GM18870 (cell line): Measurements from ENCODE around the gene ZNF521.
"Not testable (repeated sequence)": the region's sequence is repeated elsewhere in the genome, so short reads cannot be mapped to it uniquely, and the experiment has no call there.

Experiments
- ATAC-seq: cut with Tn5 transposase; IDR thresholded peaks from one replicate; pipeline ENCODE4 v1.9.1; 2021; ENCODE audit warnings: moderate library complexity; ENCODE audit not compliant: unreplicated experiment

ZNF521 gene

DNA sequence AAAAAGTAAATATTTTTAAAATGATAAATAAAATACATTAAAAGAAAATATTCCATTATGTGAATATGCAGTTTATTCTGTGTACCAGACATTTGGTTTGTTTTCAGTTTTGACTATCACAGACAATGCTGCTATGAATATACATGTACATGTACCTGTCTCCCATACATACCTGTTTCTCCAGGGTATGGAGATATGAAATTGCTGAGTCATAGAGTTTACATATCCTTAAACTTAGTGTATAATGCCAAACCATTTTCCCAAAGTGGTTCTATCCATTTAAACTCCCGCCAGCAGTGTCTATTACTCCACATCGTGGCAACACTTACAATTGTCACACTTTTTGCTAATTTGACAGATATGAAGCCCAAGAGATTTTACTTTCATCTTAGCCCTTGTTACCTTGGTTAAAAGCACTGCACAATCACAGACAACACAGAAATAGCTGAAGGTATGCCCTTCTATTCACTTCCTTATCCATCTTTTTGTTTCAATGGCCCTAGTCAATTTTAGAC is 56.3 kb downstream of the ZNF521 start:
- no peak for ATAC-seq

DNA sequence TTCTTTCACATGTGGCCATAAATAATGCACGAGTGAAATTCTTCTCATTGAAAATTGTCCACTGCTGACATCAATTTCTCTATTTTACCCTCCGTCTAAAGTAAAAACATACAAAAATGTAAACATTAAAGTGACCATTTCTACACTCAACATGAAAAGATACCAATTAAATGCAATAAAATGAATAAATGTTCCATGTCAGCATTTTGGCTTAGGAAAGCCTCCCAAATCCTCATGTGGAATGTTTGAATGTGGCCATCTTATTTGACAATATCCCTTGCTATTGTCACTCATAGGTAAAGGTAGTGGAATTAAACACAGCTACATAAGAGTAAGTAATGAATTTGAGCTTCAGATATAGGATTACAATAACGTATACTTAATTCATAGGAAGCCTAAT is 60.8 kb downstream of the ZNF521 start:
- ATAC-seq, result no peak

DNA sequence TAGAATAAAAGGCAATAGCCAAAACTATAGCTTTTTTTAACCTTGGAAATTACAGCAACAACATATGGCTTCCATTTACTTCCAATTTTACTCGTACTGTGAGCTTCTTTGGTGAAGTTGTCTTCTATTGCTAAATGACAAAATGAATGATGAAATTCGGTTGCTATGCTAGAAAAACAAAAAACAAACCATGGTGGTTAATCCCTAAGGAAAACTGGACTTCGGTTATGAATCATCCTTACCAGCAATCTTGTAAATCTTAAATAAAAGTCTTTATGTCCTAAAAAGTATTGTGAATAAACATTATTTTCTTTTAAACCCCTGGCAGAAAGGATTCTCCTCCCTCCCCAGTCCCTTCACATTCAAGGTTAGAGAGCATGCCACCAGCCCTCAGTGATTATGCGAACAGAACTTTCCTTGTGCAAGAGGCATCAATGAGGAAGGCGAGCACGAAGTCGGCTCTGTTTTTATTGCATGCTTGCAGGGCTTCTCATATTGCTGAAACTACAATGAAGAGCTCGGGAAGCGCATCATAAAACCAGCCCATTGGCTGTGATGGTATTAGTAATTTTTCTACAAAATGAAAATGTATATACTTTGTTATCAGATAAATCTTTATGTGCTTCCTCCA is 62.9 kb downstream of the ZNF521 start:
- ATAC-seq, result no peak

DNA sequence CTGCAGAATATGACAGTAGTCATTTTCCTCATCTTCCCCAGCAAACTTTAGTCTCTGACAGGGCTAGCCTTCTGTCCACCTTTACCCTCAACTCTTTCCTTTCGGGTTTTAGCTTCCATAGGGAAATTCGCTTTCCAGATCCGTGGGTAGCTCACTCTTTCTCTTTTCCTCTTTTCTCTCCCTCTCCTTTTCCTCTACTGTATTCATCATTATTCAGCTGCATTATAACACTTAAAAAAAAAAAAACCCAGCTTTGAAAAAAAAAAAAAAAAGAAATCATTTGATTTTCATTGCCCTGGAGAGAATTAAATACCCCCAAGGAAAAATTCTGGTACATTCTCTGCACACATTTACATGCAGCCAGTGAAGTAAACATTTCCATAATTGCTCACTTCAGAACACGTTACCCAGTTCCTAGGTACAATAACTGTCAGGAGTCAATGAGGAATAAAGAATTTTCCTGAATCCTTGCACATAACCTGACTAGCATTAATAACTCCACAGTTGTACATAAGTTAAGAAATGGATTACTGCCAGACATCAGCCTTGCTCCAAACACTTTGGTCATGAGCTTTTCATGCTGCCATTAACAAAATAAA is 63.5 kb downstream of the ZNF521 start:
- ATAC-seq, result no peak

DNA sequence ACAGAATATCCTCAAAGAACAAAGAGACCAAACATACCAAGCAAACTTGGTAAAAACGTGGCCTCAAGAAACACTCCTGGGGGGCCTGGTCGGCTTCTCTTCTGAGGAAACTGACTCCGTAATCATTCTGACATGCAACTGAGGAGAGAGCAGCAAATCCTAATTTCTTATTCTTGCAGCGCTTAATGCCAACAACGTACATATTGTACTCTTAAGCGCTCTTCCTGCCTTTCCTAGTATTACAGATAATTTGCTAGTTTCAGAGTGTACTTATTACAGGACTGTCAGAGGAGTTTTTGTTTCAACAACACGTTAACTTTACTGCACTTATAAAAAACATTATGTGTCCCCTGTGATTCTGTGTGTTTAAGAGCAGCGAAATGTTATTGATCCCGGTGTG is 64.9 kb downstream of the ZNF521 start:
- ATAC-seq, result no peak

DNA sequence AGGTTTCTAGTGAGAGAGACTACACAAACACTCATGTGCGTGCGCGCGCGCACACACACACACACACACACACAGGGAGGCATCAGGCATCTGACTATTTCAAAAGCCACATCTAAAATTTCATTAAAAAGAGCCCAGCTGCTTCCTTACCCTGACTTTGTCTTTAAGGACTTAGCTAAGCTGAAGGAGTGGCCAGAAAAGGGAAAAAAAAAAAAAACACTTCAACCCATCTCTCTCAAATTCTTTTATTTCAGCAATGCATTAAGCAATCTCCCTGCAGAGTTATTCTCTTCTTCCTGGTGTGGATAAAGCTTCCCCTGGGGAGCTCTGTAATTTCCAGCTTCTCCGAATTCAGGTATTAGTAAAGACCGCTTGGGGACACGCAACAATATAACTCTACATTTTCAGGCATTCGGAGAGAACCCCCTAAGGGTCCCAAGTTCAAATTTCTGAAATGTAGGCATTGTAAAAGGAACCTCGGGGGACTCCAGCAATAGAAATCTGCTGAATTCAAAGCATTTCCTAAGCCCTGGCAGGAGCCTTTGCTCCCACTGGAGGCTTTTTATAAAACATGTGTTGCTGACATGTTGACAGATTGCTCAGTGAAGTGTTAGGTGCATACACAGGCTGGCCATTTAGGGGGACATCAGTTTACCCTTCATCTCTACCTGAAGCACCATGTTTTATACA is 67.0 kb downstream of the ZNF521 start:
- ATAC-seq, result no peak

DNA sequence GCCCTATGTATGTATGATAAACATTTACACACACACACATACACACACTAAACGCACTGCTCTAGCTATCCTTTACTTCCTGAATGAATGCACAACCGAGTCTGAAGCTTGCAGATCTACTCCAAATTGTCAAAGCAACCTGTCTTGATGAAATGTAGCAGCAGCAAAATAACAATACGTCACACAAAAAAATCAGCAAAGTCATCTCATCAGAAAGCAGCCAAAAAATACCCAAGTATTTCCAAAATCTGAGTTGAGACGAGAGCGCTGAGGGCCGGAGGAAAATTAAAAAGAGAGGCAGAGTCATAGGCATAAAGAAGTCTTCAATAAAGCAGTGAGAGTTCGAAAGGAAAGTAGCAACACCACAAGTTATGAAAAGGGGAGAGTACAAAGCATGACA is 67.7 kb downstream of the ZNF521 start:
- ATAC-seq, result no peak

DNA sequence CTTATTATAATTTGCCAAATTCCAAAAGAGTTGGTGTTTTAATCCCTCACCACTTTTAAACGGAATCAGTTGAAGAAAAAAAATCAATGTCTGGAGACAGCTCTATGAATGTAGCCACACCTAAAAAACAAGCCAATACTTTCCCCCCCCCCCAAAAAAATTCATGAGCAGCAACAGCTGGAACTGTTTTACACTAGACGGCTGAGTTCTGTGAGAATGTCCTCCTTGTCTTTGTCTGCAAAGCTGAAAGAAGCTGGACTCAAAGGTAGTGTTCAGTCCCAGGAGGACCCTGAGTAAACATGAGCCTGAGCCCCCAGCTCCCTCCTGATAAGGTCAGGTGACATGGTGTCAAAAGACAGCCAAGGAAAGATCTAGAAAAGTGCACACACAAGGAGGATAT is 68.2 kb downstream of the ZNF521 start:
- ATAC-seq, result no peak

DNA sequence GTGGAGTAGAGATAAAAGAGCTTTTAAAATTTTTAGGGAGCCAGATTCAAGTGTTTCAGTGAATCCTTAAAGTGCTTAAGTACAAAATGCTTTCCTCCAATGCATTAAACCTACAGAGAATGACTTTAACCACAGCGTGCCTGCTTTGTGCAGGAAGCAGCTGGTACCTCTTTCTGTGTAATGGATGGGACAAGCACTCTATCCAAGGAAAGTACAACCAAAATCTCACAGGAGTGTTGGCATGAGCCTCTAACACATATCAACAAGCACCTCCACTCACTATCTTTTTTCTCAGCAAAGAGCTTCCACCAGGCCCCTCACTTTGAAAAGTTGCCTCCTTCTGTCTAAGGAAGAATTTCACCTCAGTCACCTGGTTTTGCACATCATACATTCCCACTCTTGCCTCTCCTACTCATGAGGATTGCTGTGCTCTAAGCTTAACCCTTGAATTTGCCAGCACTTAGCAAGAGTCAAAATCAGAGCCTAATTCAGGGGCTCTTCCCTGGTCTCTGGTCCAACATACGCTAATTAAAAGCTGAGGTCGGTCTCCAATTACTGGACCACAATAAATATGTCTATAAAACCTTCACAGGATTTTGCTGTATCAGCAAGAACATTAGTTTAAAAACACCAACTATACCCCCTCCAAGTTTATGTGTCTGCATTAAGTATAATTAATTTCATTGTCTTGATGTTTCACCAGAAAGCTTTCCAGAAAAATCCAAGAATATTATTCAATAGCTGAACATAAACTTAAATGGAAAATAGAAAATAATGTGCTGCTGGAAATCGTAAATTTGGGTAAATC is 68.9 kb downstream of the ZNF521 start:
- no peak for ATAC-seq

DNA sequence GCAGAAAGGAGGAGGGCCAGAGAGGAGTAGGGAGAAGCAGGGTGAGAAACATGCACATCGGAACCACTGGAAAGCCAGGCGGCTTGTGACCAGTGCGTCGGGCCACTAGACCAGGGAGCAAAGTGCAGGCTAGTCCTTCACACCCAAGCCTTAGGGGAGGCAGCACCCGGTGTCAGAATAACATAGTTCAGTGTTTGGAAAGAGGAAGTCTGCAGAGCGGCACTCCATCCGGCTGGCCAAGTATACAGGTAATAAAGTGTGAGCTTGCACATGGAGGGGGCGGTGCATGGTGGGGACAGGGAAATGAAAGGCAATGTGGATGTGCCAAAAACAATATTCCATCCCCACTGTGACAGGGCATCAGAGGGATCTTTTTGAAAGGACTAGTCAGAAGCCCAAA is 69.7 kb downstream of the ZNF521 start:
- no peak for ATAC-seq

DNA sequence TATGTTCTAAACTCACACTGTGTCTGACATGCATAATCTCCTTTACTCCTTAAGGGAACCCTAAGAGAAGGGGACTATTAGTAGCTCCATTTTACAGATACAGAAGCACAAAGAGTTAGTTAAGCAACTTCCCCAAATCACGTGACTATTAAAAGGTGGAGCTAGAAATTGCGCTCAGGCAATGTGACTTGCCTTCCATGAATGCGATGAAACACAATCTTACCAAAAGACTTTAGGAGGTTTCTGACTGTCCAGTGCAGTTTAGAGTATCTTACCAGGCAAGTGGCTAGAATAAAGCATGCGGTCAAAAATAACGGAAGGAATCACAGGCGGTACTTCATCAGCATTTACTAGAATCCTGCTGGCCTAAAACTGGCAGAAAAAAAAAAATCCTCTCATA is 70.4 kb downstream of the ZNF521 start:
- ATAC-seq, result no peak

DNA sequence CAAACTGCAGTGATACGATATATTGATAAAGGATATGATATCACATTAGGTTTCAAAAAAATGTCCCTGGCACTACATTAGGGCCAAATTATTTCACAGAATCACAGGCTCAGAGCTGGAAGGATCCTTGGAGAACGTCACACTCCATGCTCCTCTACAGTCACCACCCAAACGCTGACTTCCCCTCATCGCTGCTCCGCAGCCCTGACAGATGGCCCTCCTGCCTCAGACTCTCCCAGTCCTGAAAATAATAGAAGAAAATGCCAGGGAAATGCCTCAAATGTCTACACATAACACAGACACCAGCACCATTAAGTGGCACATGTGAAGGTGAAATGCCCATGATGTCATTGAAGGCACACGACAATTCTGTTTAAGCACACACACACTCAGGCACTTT is 72.0 kb downstream of the ZNF521 start:
- ATAC-seq, result no peak

DNA sequence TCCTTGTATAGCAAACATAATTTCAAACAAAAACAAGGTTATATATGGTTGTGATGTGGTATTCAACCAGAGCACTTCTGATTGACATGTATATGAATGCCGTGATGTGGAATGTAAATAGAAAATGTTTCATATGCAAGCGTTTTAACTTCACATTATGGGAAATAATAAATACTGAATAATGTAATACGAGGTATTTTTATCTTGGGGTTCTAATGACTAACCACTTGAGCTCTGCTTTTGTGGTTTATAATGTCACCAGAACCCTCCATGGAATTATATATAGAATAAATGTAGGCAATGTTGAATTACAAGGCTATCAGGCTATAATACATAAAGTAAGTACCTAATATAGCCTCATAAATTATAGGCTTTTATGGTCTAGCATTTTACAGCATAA is 72.4 kb downstream of the ZNF521 start:
- ATAC-seq, result no peak

DNA sequence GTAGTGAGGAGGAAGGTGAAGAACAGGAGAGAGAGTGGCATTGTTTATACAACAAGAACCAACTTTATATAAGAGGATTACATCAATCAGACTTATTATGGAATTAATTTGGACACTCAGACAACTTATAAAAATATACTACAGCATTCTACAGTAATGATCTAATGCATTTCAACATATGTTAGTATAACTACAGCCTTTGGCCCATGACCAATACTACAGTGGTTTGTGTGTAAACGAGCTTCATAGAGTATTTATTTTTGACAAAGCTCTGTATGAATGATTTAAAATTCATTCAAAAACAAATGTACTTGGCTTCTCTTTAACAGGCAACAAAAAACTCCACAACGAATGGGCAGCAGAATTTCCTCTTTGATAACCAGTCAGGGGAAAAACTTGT is 72.8 kb downstream of the ZNF521 start:
- no peak for ATAC-seq

DNA sequence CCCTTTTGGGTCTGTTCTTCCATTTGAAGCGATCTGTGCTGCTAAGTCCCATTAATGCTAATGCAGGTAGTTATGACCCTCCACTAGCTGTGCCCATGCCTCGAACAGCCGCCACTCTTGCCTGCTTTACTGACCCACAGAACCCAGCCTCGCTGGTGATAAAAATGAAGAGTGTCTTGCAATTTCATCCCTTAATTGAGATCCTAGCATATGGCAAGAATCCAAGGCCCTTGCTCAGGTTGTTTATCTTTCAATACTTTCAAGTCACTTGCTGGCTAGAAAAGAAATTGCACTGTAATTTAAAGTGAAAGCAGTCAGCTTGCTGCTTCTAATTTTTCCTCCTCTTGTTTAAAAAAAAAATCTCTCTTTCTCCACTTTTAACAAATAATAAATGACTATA is 73.6 kb downstream of the ZNF521 start:
- no peak for ATAC-seq

DNA sequence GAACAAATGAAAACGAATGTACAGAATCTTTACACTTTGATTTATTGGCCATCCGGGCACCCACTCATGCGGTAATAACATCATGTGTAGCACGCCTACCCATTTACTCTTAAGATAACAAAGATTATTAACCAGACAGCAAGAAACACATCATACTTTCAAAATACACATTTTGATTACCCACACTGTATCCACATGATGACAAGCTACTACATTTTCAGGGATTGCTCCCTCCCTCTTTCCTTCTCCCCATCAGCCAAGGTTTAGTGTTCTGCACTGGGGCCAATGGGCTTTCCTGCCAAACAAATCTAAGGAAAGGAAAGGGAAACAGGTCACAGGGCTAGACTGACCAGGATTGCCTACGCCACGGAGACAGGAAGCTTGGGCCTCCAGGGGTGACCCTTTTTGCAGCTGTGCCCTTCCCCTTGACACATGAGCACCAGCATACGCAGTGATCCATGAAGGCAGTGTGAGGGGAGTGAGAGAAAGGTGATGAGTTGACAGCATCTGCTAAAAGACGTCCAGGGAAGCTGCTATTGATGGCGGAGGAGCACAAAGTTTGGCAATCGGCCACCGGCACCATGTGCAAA is 76.5 kb downstream of the ZNF521 start:
- ATAC-seq, result no peak

DNA sequence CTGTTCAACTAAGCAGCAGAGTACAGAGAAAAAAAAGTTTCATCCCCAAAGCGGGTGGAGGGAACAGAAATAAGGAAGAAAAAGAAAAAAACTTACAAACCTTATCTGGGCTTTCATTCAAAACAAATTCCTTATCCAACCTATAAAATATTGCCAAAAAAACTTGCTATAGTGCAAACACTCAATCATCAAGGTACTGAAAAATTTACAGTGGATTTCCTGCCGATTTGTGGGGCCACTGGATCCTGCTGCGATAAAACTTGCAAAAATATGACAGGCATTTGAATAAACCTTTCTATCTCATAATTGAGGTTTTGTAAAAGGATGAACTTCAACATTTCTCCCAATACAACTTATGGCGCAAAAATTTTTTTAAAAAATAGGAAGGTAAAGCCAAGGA is 77.0 kb downstream of the ZNF521 start:
- no peak for ATAC-seq

DNA sequence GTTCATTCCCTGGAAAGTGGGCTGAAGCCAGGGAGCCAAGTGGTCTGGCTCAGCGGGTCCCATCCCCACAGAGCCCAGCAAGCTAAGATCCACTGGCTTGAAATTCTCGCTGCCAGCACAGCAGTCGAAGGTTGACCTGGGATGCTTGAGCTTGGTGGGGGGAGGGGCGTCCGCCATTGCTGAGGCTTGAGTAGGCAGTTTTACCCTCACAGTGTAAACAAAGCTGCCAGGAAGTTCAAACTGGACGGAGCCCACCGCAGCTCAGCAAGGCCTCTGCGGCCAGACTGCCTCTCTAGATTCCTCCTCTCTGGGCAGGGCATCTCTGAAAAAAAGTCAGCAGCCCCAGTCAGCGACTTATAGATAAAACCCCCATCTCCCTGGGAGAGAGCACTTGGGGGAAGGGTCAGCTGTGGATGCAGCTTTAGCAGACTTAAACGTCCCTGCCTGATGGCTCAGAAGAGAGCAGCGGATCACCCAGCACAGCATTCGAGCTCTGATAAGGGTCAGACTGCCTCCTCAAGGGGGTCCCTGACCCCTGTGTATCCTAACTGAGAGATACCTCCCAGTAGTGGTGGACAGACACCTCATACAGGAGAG is 84.9 kb downstream of the ZNF521 start:
- ATAC-seq, result not testable (repeated sequence)

DNA sequence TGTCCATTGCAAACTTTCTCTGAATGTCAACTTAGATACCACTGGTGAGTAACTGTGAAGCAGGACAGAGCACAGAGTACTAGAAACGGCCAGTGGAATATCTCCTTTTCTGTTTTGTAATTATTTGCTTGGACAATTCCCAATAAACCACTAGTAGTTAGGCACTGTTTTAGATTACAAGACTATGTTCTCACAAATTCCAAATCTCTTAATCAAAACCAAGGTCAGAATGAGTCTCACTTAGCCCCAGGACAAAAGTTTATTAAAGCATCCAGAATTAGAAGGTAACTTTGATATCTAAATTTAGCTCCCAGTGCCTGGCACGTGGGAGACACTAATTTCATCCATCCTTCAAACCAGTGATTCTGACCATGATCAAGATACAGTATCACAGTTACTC is 89.0 kb downstream of the ZNF521 start:
- no peak for ATAC-seq

DNA sequence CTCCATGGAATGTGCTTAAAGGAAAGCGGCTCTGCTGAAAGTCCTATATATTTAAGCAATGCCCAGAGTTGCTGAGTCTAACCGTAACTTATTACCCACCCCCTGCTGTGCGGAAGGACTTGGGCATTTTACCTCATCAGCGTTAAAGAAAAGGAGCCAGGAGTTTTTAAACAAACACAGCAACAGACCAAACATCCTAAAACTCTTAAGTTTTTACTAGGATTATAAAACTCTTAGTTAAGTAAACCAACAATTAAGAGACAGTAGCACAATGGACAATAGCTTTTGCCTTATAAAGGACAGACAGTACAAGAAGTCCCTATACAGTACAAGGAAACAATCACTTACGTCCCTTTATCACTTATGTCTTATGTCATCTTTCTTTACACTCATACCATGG is 90.2 kb downstream of the ZNF521 start:
- no peak for ATAC-seq

DNA sequence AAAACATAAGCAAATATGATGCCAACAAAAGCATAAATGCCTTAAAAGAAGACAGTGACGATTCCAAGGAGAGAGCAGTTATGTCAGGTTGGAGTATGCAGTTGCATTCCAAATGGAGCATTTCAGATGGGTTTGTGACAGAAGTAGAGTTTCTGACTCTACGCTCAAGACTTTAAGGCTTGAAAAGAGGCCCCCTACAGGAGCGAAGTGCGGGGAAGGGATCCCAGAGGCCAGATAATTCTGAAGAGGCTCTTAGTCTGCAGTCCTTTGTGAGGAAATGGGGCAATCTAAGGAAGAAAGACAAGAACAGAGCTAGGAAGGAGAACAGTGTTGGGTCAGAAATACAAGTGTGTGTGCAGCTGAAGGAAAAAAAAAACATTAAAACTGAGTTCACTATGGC is 95.5 kb downstream of the ZNF521 start:
- ATAC-seq, result no peak
